Measurements from ENCODE around the gene CNTN4.

Gene CNTN4

DNA sequence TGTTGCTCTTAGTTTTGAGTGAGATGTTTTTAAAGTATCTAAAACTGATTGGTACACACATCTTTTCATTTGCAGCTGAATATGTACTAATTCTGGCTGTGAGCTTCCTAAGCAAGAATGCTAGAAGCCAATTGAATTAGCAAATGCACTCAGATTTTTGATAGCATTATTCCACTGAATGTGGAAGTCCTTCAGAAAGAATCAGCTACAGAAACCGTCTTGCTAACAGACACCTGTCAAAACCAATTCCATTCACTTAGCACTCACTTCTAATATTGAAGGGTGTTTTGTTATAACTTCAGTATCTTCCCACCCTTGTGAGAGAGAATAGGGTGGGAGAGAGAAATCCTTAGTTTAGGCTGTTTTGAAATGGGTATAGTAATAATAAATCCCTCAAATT is 693.8 kb downstream of the CNTN4 start:
- Histone ChIP-seq H3K79me2 (ENCODE audit: insufficient read depth, low read length) (no peaks in the 10 kb centered on the region), H3K4me1 (ENCODE audit: insufficient read depth, low read length, severe bottlenecking) (no peaks in the 10 kb centered on the region), H3K9me2 (ENCODE audit: low read depth, low read length) (no peaks in the 10 kb centered on the region), H2AFZ (ENCODE audit: low read length) (no peak overlapping the region), H3K9me3 (ENCODE audit: low read length) (no peaks in the 10 kb centered on the region), H3F3A (ENCODE audit: insufficient read depth, low read length) (no peaks in the 10 kb centered on the region), H3K4me3 (ENCODE audit: low read depth, low read length, poor library complexity, severe bottlenecking) (no peak overlapping the region), H3K27me3 (ENCODE audit: insufficient read depth, low read length) (no peaks in the 10 kb centered on the region), H3K36me3 (ENCODE audit: insufficient read depth, low read length) (no peaks in the 10 kb centered on the region), H3K9ac (ENCODE audit: low read length) (no peak overlapping the region), H3K4me2 (ENCODE audit: low read length) (no peak overlapping the region), H4K20me1 (ENCODE audit: insufficient read depth, low read length) (no peaks in the 10 kb centered on the region), H3K27ac (ENCODE audit: low read depth, low read length, poor library complexity, severe bottlenecking) (no peak overlapping the region)
- no peak for TF ChIP-seq EZH2 (IDR thresholded peaks at IDR 0.05; ENCODE audit: borderline replicate concordance, low read length)
- TF ChIP-seq, protein P1, sequence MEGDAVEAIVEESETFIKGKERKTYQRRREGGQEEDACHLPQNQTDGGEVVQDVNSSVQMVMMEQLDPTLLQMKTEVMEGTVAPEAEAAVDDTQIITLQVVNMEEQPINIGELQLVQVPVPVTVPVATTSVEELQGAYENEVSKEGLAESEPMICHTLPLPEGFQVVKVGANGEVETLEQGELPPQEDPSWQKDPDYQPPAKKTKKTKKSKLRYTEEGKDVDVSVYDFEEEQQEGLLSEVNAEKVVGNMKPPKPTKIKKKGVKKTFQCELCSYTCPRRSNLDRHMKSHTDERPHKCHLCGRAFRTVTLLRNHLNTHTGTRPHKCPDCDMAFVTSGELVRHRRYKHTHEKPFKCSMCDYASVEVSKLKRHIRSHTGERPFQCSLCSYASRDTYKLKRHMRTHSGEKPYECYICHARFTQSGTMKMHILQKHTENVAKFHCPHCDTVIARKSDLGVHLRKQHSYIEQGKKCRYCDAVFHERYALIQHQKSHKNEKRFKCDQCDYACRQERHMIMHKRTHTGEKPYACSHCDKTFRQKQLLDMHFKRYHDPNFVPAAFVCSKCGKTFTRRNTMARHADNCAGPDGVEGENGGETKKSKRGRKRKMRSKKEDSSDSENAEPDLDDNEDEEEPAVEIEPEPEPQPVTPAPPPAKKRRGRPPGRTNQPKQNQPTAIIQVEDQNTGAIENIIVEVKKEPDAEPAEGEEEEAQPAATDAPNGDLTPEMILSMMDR (IDR thresholded peaks at IDR 0.05; ENCODE audit: low read length), result no peak

DNA sequence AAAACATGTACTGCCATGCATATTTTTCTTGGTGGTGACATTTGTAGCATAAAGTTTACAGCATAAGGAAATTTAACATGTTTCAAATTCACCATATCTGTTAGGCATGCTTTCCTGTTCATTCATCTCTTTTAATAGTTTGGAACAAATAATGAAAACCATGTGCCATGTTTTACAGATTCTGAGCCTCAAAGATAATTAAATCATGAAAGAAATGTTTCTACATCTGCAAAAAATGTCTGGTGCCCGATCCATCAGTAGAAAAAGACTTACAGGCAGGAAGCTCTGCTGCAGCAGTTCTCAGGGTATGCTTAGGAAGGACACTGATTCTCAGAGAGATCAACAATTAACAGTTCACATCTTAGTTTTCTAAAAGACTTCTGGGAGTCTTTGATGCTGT is 695.3 kb downstream of the CNTN4 start:
- TF ChIP-seq, protein P1 (IDR thresholded peaks at IDR 0.05; ENCODE audit: low read length), result no peak
- TF ChIP-seq EZH2 (IDR thresholded peaks at IDR 0.05; ENCODE audit: borderline replicate concordance, low read length), result no peak
- H2AFZ ChIP-seq (ENCODE audit: low read length), result no peak overlapping the region

DNA sequence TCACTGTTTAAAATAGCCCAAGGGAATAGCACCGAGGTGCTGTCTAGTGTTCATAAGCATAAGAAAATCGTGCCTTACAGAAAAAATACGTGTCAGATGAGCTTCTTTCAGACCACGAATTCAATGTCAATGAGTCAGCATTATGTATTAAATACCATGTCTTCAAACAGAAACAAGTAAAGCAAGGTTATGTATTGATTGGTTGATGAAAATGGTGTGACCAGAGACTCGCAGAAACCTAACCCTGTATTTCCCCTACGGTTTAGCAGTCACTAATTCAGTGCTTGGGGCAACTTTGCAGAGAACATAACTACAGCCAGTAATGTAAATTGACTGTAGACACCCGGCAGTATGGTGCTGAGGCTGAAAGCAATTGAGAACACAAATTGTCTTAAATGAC is 703.8 kb downstream of the CNTN4 start:
- Histone ChIP-seq H3K4me2 (ENCODE audit: low read length) (no peak overlapping the region), H3F3A (ENCODE audit: insufficient read depth, low read length) (no peaks in the 10 kb centered on the region)

More for the DNA sequence above, 695.3 kb downstream of the CNTN4 start:
- H3K9me2 ChIP-seq (ENCODE audit: low read depth, low read length), result no peaks in the 10 kb centered on the region
- no peaks in the 10 kb centered on the region for H4K20me1 ChIP-seq (ENCODE audit: insufficient read depth, low read length)
- no peak overlapping the region for H3K4me3 ChIP-seq (ENCODE audit: low read depth, low read length, poor library complexity, severe bottlenecking)
- no peak overlapping the region for H3K4me2 ChIP-seq (ENCODE audit: low read length)
- H3K27me3 ChIP-seq (ENCODE audit: insufficient read depth, low read length), result no peaks in the 10 kb centered on the region
- no peaks in the 10 kb centered on the region for H3K9me3 ChIP-seq (ENCODE audit: low read length)
- no peaks in the 10 kb centered on the region for H3K79me2 ChIP-seq (ENCODE audit: insufficient read depth, low read length)
- no peaks in the 10 kb centered on the region for H3K36me3 ChIP-seq (ENCODE audit: insufficient read depth, low read length)
- H3F3A ChIP-seq (ENCODE audit: insufficient read depth, low read length), result no peaks in the 10 kb centered on the region
- no peaks in the 10 kb centered on the region for H3K4me1 ChIP-seq (ENCODE audit: insufficient read depth, low read length, severe bottlenecking)
- no peak overlapping the region for H3K9ac ChIP-seq (ENCODE audit: low read length)
- no peak overlapping the region for H3K27ac ChIP-seq (ENCODE audit: low read depth, low read length, poor library complexity, severe bottlenecking)

More for the DNA sequence above, 703.8 kb downstream of the CNTN4 start:
- Histone ChIP-seq H3K36me3 (ENCODE audit: insufficient read depth, low read length) (no peaks in the 10 kb centered on the region), H3K9me3 (ENCODE audit: low read length) (no peaks in the 10 kb centered on the region), H3K9me2 (ENCODE audit: low read depth, low read length) (no peaks in the 10 kb centered on the region), H3K4me3 (ENCODE audit: low read depth, low read length, poor library complexity, severe bottlenecking) (no peak overlapping the region), H3K79me2 (ENCODE audit: insufficient read depth, low read length) (no peaks in the 10 kb centered on the region), H2AFZ (ENCODE audit: low read length) (no peak overlapping the region), H3K27ac (ENCODE audit: low read depth, low read length, poor library complexity, severe bottlenecking) (no peak overlapping the region), H3K4me1 (ENCODE audit: insufficient read depth, low read length, severe bottlenecking) (no peaks in the 10 kb centered on the region), H3K9ac (ENCODE audit: low read length) (no peak overlapping the region), H3K27me3 (ENCODE audit: insufficient read depth, low read length) (no peaks in the 10 kb centered on the region), H4K20me1 (ENCODE audit: insufficient read depth, low read length) (no peaks in the 10 kb centered on the region)
- TF ChIP-seq EZH2 (IDR thresholded peaks at IDR 0.05; ENCODE audit: borderline replicate concordance, low read length), result no peak
- TF ChIP-seq, protein P1 (IDR thresholded peaks at IDR 0.05; ENCODE audit: low read length), result no peak
